ENCODE measurements around the gene AMPD2. TPM values are rescaled to one million over a fixed set of nuclear protein-coding genes. Genes with fewer than 3 reads are reported as not detected.
"Not testable (repeated sequence)": the region's sequence is repeated elsewhere in the genome, so short reads cannot be mapped to it uniquely, and the experiment has no call there.

The AMPD2 gene
- total RNA-seq, 2 donors from 2014 or later = 169 to 202 TPM

- no peak for DNase-seq (ENCODE audit: low spot score)
- TF ChIP-seq CTCF (IDR thresholded peaks at IDR 0.05) = no peak
These were observed 45.0 kb downstream of the AMPD2 start for GRCh38 chr1:109664671-109665070.

GRCh38 chr1:109667452-109668122, 48.0 kb downstream of the AMPD2 start, which contains the start of gene GSTM2:
Gene GSTM2 (plus strand): TSS chr1:109668057. CDS start chr1:109668116, 59 bp downstream.
- no peaks in the 10 kb centered on the region for H3K27me3 ChIP-seq (replicated peaks; ENCODE audit: insufficient read depth)
- H3K36me3 ChIP-seq = peaks cover 5% of the 10 kb centered on the region
- TF ChIP-seq CTCF (IDR thresholded peaks at IDR 0.05) = no peak
- peak within 1 kb of the TSS; percentile 78 for H3K4me3 ChIP-seq
- no peaks in the 10 kb centered on the region for H3K9me3 ChIP-seq
- ATAC-seq (ENCODE audit: insufficient number of reproducible peaks, low FRiP score, low read depth) = peak; percentile 89
- peak; percentile 65 for DNase-seq (ENCODE audit: low spot score)
- peaks cover 6 to 11% of the 10 kb centered on the region in 2 donors for H3K4me1 ChIP-seq (ENCODE audit: control insufficient read depth in 1 of 2, low read depth in 2 of 2)
- H3K27ac ChIP-seq = peak within 1 kb of the TSS; percentile 39 to 42

More at GRCh38 chr1:109664671-109665070, 45.0 kb downstream of the AMPD2 start:
- H3K9me3 ChIP-seq = no peaks in the 10 kb centered on the region
- H3K36me3 ChIP-seq = peaks cover 5% of the 10 kb centered on the region
- H3K27me3 ChIP-seq (replicated peaks; ENCODE audit: insufficient read depth) = no peaks in the 10 kb centered on the region
- no peak for ATAC-seq (ENCODE audit: insufficient number of reproducible peaks, low FRiP score, low read depth)
- no peak overlapping the region for H3K27ac ChIP-seq
- peaks cover 6 to 11% of the 10 kb centered on the region in 2 donors for H3K4me1 ChIP-seq (ENCODE audit: control insufficient read depth in 1 of 2, low read depth in 2 of 2)
- no peak overlapping the region for H3K4me3 ChIP-seq

GRCh38 chr1:109668123-109668775, 48.6 kb downstream of the AMPD2 start:
- Histone ChIP-seq H3K9me3 (no peaks in the 10 kb centered on the region), H3K27ac (peak overlapping the region; percentile 39 to 42), H3K36me3 (peaks cover 5% of the 10 kb centered on the region), H3K27me3 (replicated peaks; ENCODE audit: insufficient read depth) (no peaks in the 10 kb centered on the region), H3K4me1 (ENCODE audit: control insufficient read depth in 1 of 2, low read depth in 2 of 2) (peaks cover 6 to 11% of the 10 kb centered on the region in 2 donors), H3K4me3 (peak overlapping the region; percentile 78)
- no peak for TF ChIP-seq CTCF (IDR thresholded peaks at IDR 0.05)
- ATAC-seq (ENCODE audit: insufficient number of reproducible peaks, low FRiP score, low read depth) (peak; percentile 18), DNase-seq (ENCODE audit: low spot score) (no peak)

GRCh38 chr1:109669246-109669948, 49.8 kb downstream of the AMPD2 start:
- H3K9me3 ChIP-seq = no peaks in the 10 kb centered on the region
- H3K4me1 ChIP-seq (ENCODE audit: control insufficient read depth in 1 of 2, low read depth in 2 of 2) = peaks cover 6 to 11% of the 10 kb centered on the region in 2 donors
- ATAC-seq (ENCODE audit: insufficient number of reproducible peaks, low FRiP score, low read depth) (no peak), DNase-seq (ENCODE audit: low spot score) (no peak)
- no peak overlapping the region for H3K27ac ChIP-seq
- H3K27me3 ChIP-seq (replicated peaks; ENCODE audit: insufficient read depth) = no peaks in the 10 kb centered on the region
- no peak overlapping the region for H3K4me3 ChIP-seq
- no peak for TF ChIP-seq CTCF (IDR thresholded peaks at IDR 0.05)
- peaks cover 5% of the 10 kb centered on the region for H3K36me3 ChIP-seq

- not testable (repeated sequence) for H3K36me3 ChIP-seq; H3K4me3 ChIP-seq; H3K9me3 ChIP-seq; H3K27me3 ChIP-seq (replicated peaks; ENCODE audit: insufficient read depth); H3K27ac ChIP-seq; DNase-seq (ENCODE audit: low spot score); ATAC-seq (ENCODE audit: insufficient number of reproducible peaks, low FRiP score, low read depth)
- H3K4me1 ChIP-seq (ENCODE audit: control insufficient read depth in 1 of 2, low read depth in 2 of 2) = peaks cover 6 to 11% of the 10 kb centered on the region in 2 donors
These were observed 50.3 kb downstream of the AMPD2 start for GRCh38 chr1:109669949-109670302.

All from thoracic aorta (tissue), 2 donors.